NOMO-1 treated with DMSO at 0.1 percent for 48 hours (cell line): ENCODE results near the gene PIPOX.

ENCODE experiments used
- DNase-seq: peaks from one replicate; lab custom pipeline; 2025; ENCODE audit not compliant: unreplicated experiment; lab: John Stamatoyannopoulos, UW

Gene PIPOX

GRCh38 chr17:29042679-29043538 is at the start of gene PIPOX:
PIPOX (plus strand) TSS chr17:29043141; CDS start chr17:29043226, 85 bp downstream.
- peak; percentile 94 for DNase-seq

- no peak for DNase-seq
These were observed 49.1 kb upstream of the PIPOX start for GRCh38 chr17:28993645-28994426.

GRCh38 chr17:28996554-28997096 is 46.3 kb upstream of the PIPOX start:
- no peak for DNase-seq

- DNase-seq: no peak
These were observed 45.1 kb upstream of the PIPOX start for GRCh38 chr17:28997806-28998205.

- no peak for DNase-seq
These were observed 43.7 kb upstream of the PIPOX start for GRCh38 chr17:28999206-28999605.

GRCh38 chr17:29000973-29001372 is 42.0 kb upstream of the PIPOX start:
- no peak for DNase-seq

GRCh38 chr17:29002811-29003210 is 40.1 kb upstream of the PIPOX start:
- DNase-seq: no peak

GRCh38 chr17:29003289-29003688 is 39.7 kb upstream of the PIPOX start:
- no peak for DNase-seq

GRCh38 chr17:29004081-29004692 is 38.8 kb upstream of the PIPOX start:
- DNase-seq: no peak

GRCh38 chr17:29005936-29006511 is 36.9 kb upstream of the PIPOX start, which contains the start of gene SEZ6:
SEZ6 (minus strand) TSS chr17:29006033; CDS start chr17:29005869, 164 bp downstream.
- DNase-seq: peak; percentile 46

GRCh38 chr17:29007456-29007855 is 35.5 kb upstream of the PIPOX start:
- no peak for DNase-seq

GRCh38 chr17:29007860-29008455 is 35.0 kb upstream of the PIPOX start:
- DNase-seq: no peak

- no peak for DNase-seq
These were observed 34.4 kb upstream of the PIPOX start for GRCh38 chr17:29008591-29008990.

- DNase-seq: no peak
These were observed 32.8 kb upstream of the PIPOX start for GRCh38 chr17:29010129-29010528.

GRCh38 chr17:29010586-29010985 is 32.4 kb upstream of the PIPOX start:
- no peak for DNase-seq

GRCh38 chr17:29012535-29012934 is 30.4 kb upstream of the PIPOX start:
- DNase-seq: no peak

GRCh38 chr17:29014716-29015115 is 28.2 kb upstream of the PIPOX start:
- DNase-seq: no peak

- DNase-seq: no peak
These were observed 26.4 kb upstream of the PIPOX start for GRCh38 chr17:29016345-29017210.

GRCh38 chr17:29018788-29019474 is 24.0 kb upstream of the PIPOX start:
- DNase-seq: no peak
